ENCODE results near the gene FBXW9.
"Not testable (repeated sequence)": the region's sequence is repeated elsewhere in the genome, so short reads cannot be mapped to it uniquely, and the experiment has no call there.

Gene FBXW9

GRCh38 chr19:12648088-12648487, 48.3 kb downstream of the FBXW9 start:
- TF ChIP-seq Cebpa-rat (IDR thresholded peaks at IDR 0.05) = no peak
- H3K27me3 ChIP-seq = no peaks in the 10 kb centered on the region
- peaks cover 0 to 21% (median 13%) of the 10 kb centered on the region in 10 experiments; a peak in 16 of 20 replicates for H3K4me1 ChIP-seq
- peaks cover 0 to 13% (median 0%) of the 10 kb centered on the region in 11 experiments; a peak in 3 of 22 replicates for H4K20me1 ChIP-seq
- peaks cover 0 to 6% (median 0%) of the 10 kb centered on the region in 11 experiments; a peak in 5 of 22 replicates for H3K9me3 ChIP-seq (replicated peaks in 1 of 11)
- H3K4me2 ChIP-seq = no peak overlapping the region
- H3K9ac ChIP-seq = no peak overlapping the region
- H3K36me3 ChIP-seq = peaks cover 31 to 91% (median 58%) of the 10 kb centered on the region in 11 experiments
- H3K4me3 ChIP-seq = no peak overlapping the region
- H3K27ac ChIP-seq = no peak overlapping the region

GRCh38 chr19:12647490-12648071, 48.9 kb downstream of the FBXW9 start:
- Histone ChIP-seq H3K36me3 (peaks cover 30 to 86% (median 55%) of the 10 kb centered on the region in 11 experiments), H3K4me3 (no peak overlapping the region), H3K9me3 (replicated peaks in 1 of 11) (peaks cover 0 to 6% (median 0%) of the 10 kb centered on the region in 11 experiments; a peak in 5 of 22 replicates), H3K4me2 (peak overlapping the region in 8 of 11 experiments; percentile 21 to 64 (median 58); a peak in 11 of 22 replicates), H4K20me1 (peaks cover 0 to 13% (median 0%) of the 10 kb centered on the region in 11 experiments; a peak in 3 of 22 replicates), H3K4me1 (peaks cover 0 to 21% (median 13%) of the 10 kb centered on the region in 10 experiments; a peak in 16 of 20 replicates), H3K27ac (peak overlapping the region in 1 of 11 experiments; percentile 45; a peak in 2 of 22 replicates), H3K9ac (no peak overlapping the region), H3K27me3 (no peaks in the 10 kb centered on the region)
- no peak for TF ChIP-seq Cebpa-rat (IDR thresholded peaks at IDR 0.05)

GRCh38 chr19:12647047-12647446, 49.4 kb downstream of the FBXW9 start:
- H3K4me3 ChIP-seq = no peak overlapping the region
- peak overlapping the region in 3 of 11 experiments; percentile 23 to 45 (median 28); a peak in 4 of 22 replicates for H3K27ac ChIP-seq
- peak overlapping the region in 3 of 11 experiments; percentile 23 to 44 (median 29); a peak in 1 of 22 replicates for H3K9ac ChIP-seq
- peaks cover 0 to 6% (median 0%) of the 10 kb centered on the region in 11 experiments; a peak in 5 of 22 replicates for H3K9me3 ChIP-seq (replicated peaks in 1 of 11)
- H3K27me3 ChIP-seq = no peaks in the 10 kb centered on the region
- H3K4me1 ChIP-seq = peaks cover 0 to 21% (median 13%) of the 10 kb centered on the region in 10 experiments; a peak in 16 of 20 replicates
- peaks cover 25 to 85% (median 50%) of the 10 kb centered on the region in 11 experiments for H3K36me3 ChIP-seq
- no peak for TF ChIP-seq Cebpa-rat (IDR thresholded peaks at IDR 0.05)
- peak overlapping the region in 9 of 11 experiments; percentile 21 to 64 (median 56); a peak in 17 of 22 replicates for H3K4me2 ChIP-seq
- peaks cover 0 to 13% (median 0%) of the 10 kb centered on the region in 11 experiments; a peak in 3 of 22 replicates for H4K20me1 ChIP-seq

- no peak overlapping the region for H3K4me3 ChIP-seq
- H3K36me3 ChIP-seq = peaks cover 20 to 81% (median 46%) of the 10 kb centered on the region in 11 experiments
- peaks cover 0 to 6% (median 0%) of the 10 kb centered on the region in 11 experiments; a peak in 5 of 22 replicates for H3K9me3 ChIP-seq (replicated peaks in 1 of 11)
- peaks cover 0 to 14% (median 0%) of the 10 kb centered on the region in 11 experiments; a peak in 3 of 22 replicates for H4K20me1 ChIP-seq
- peak overlapping the region in 3 of 11 experiments; percentile 23 to 44 (median 29); a peak in 1 of 22 replicates for H3K9ac ChIP-seq
- H3K4me2 ChIP-seq = peak overlapping the region in 9 of 11 experiments; percentile 21 to 64 (median 56); a peak in 16 of 22 replicates
- no peaks in the 10 kb centered on the region for H3K27me3 ChIP-seq
- TF ChIP-seq Cebpa-rat (IDR thresholded peaks at IDR 0.05) = no peak
- H3K4me1 ChIP-seq = peaks cover 0 to 21% (median 13%) of the 10 kb centered on the region in 10 experiments; a peak in 16 of 20 replicates
- H3K27ac ChIP-seq = peak overlapping the region in 4 of 11 experiments; percentile 18 to 53 (median 44); a peak in 5 of 22 replicates
Measured at GRCh38 chr19:12646551-12646950, 49.9 kb downstream of the FBXW9 start.

GRCh38 chr19:12643716-12644115, 52.7 kb downstream of the FBXW9 start:
- not testable (repeated sequence) for H3K27me3 ChIP-seq; H3K4me2 ChIP-seq; H3K9me3 ChIP-seq (replicated peaks in 1 of 11); H3K4me3 ChIP-seq; H3K9ac ChIP-seq; H3K27ac ChIP-seq
- Histone ChIP-seq H3K36me3 (peaks cover 9 to 67% (median 30%) of the 10 kb centered on the region in 11 experiments), H4K20me1 (peaks cover 0 to 19% (median 0%) of the 10 kb centered on the region in 11 experiments; a peak in 3 of 22 replicates), H3K4me1 (peaks cover 5 to 27% (median 23%) of the 10 kb centered on the region in 10 experiments; a peak in 19 of 20 replicates)

- Histone ChIP-seq H3K4me3 (no peak overlapping the region), H3K4me2 (no peak overlapping the region), H3K27ac (no peak overlapping the region), H3K9ac (no peak overlapping the region), H4K20me1 (peaks cover 0 to 19% (median 0%) of the 10 kb centered on the region in 11 experiments; a peak in 3 of 22 replicates), H3K9me3 (replicated peaks in 1 of 11) (no peaks in the 10 kb centered on the region), H3K36me3 (peaks cover 7 to 64% (median 22%) of the 10 kb centered on the region in 11 experiments; a peak in 19 of 22 replicates), H3K27me3 (no peaks in the 10 kb centered on the region), H3K4me1 (peaks cover 5 to 24% (median 21%) of the 10 kb centered on the region in 10 experiments; a peak in 19 of 20 replicates)
- no peak for TF ChIP-seq Cebpa-rat (IDR thresholded peaks at IDR 0.05)
Measured at GRCh38 chr19:12642506-12642905, 53.9 kb downstream of the FBXW9 start.

GRCh38 chr19:12641456-12641855, 55.0 kb downstream of the FBXW9 start:
- Histone ChIP-seq H3K27ac (no peak overlapping the region), H3K4me2 (no peak overlapping the region), H3K9me3 (replicated peaks in 1 of 11) (no peaks in the 10 kb centered on the region), H3K4me1 (peaks cover 5 to 15% (median 11%) of the 10 kb centered on the region in 10 experiments; a peak in 19 of 20 replicates), H3K27me3 (no peaks in the 10 kb centered on the region), H3K4me3 (no peak overlapping the region), H3K36me3 (peaks cover 7 to 63% (median 19%) of the 10 kb centered on the region in 11 experiments; a peak in 18 of 22 replicates), H3K9ac (no peak overlapping the region), H4K20me1 (peaks cover 0 to 10% (median 0%) of the 10 kb centered on the region in 11 experiments; a peak in 2 of 22 replicates)
- no peak for TF ChIP-seq Cebpa-rat (IDR thresholded peaks at IDR 0.05)

- Histone ChIP-seq H4K20me1 (peaks cover 0 to 8% (median 0%) of the 10 kb centered on the region in 11 experiments; a peak in 2 of 22 replicates), H3K36me3 (peaks cover 7 to 53% (median 15%) of the 10 kb centered on the region in 11 experiments; a peak in 18 of 22 replicates), H3K4me2 (peak overlapping the region; percentile 68 to 94 (median 79)), H3K9me3 (replicated peaks in 1 of 11) (no peaks in the 10 kb centered on the region), H3K27ac (peak overlapping the region in 10 of 11 experiments; percentile 29 to 71 (median 55); a peak in 17 of 22 replicates), H3K4me3 (peak overlapping the region in 4 of 10 experiments; percentile 27 to 51 (median 37); a peak in 7 of 20 replicates), H3K9ac (peak overlapping the region in 10 of 11 experiments; percentile 15 to 70 (median 59); a peak in 19 of 22 replicates), H3K4me1 (peaks cover 5 to 14% (median 10%) of the 10 kb centered on the region in 10 experiments; a peak in 19 of 20 replicates), H3K27me3 (no peaks in the 10 kb centered on the region)
- TF ChIP-seq Cebpa-rat (IDR thresholded peaks at IDR 0.05) = no peak
Measured at GRCh38 chr19:12639901-12640613, 56.4 kb downstream of the FBXW9 start.
